ENCODE measurements around the gene CDH22.

DNA sequence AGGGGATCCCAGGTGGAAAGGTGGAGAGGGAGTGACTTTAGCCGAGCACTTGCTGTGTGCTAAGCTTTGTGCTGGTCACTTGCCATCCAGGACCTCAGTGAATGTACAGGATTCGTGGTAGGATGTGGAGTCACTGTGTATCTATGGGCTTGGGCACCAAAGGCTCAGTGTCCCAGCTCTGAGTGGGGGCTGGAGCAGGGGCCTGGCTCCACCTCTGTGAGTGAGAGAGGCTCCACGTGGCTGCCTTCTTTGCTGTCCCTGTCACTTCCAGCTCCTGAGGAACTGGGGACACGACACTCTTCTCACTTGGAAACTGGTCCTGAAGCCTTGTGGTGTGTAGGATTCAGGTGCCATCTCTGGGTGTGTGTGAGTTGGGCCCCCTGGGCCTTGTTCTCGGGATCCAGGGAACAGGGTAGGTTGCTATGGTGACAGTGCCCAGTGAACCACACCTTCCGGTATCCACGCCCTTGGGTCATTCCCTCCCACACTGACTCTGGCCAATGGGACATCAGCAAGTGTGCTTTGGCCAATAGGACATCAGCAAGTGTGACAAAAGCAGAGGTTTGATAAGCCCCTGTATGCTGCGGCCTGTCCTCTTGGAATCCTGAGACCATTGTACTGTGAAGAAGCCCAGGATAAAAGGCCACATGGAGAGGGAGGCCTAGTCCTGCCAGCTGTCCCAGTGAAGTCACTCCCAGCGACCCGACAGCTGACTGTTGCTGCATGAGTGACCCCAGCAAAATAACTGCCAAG, 87.7 kb downstream of the CDH22 start:
- TF ChIP-seq, protein P1, sequence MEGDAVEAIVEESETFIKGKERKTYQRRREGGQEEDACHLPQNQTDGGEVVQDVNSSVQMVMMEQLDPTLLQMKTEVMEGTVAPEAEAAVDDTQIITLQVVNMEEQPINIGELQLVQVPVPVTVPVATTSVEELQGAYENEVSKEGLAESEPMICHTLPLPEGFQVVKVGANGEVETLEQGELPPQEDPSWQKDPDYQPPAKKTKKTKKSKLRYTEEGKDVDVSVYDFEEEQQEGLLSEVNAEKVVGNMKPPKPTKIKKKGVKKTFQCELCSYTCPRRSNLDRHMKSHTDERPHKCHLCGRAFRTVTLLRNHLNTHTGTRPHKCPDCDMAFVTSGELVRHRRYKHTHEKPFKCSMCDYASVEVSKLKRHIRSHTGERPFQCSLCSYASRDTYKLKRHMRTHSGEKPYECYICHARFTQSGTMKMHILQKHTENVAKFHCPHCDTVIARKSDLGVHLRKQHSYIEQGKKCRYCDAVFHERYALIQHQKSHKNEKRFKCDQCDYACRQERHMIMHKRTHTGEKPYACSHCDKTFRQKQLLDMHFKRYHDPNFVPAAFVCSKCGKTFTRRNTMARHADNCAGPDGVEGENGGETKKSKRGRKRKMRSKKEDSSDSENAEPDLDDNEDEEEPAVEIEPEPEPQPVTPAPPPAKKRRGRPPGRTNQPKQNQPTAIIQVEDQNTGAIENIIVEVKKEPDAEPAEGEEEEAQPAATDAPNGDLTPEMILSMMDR (IDR thresholded peaks at IDR 0.05) = no peak
- no peak for TF ChIP-seq POLR2A (IDR thresholded peaks at IDR 0.05)

All from esophagus squamous epithelium (tissue), 4 donors.